IMR-90 (cell line): Measurements from ENCODE around the gene PRKCE.

Source experiments
- BHLHE40 ChIP-seq: fragments of 150-350 bp; IDR thresholded peaks from 2 replicates; pipeline ENCODE4 v1.6.1; 2016; ENCODE audit warnings: mild to moderate bottlenecking, low read depth, low read length
- CEBPB ChIP-seq: IDR thresholded peaks from 2 replicates; pipeline ENCODE4 v1.6.1; 2012; ENCODE audit warnings: low read depth, low read length, improper control_type of control experiment
- CHD1 ChIP-seq: IDR thresholded peaks from 2 replicates; pipeline ENCODE4 v1.6.1; 2012; ENCODE audit warnings: low read depth, low read length, improper control_type of control experiment
- MAFK ChIP-seq: IDR thresholded peaks from 2 replicates; pipeline ENCODE4 v1.6.1; 2012; ENCODE audit warnings: low read depth, low read length, improper control_type of control experiment
- MXI1 ChIP-seq: IDR thresholded peaks from 2 replicates; pipeline ENCODE4 v1.6.1; 2012; ENCODE audit warnings: low read depth, mild to moderate bottlenecking, low read length, moderate library complexity, borderline replicate concordance
- POLR2A ChIP-seq: IDR thresholded peaks from 2 replicates; pipeline ENCODE4 v1.6.1; 2012; ENCODE audit warnings: mild to moderate bottlenecking, low read depth, low read length
- RAD21 ChIP-seq: IDR thresholded peaks from 2 replicates; pipeline ENCODE4 v1.6.1; 2012; ENCODE audit warnings: low read length, improper control_type of control experiment
- RCOR1 ChIP-seq: IDR thresholded peaks from 2 replicates; pipeline ENCODE4 v1.6.1; 2012; ENCODE audit warnings: mild to moderate bottlenecking, low read length, improper control_type of control experiment; ENCODE audit not compliant: insufficient replicate concordance
- RFX5 ChIP-seq: IDR thresholded peaks from 2 replicates; pipeline ENCODE4 v1.8.0; 2012; ENCODE audit warnings: low read depth, mild to moderate bottlenecking, low read length, moderate library complexity
- SMC3 ChIP-seq: fragments of 150-350 bp; IDR thresholded peaks from 2 replicates; pipeline ENCODE4 v1.6.1; 2016; ENCODE audit warnings: low read depth, mild to moderate bottlenecking, antibody characterized with exemption, low read length, moderate library complexity
- TF ChIP-seq, protein P1 (sequence below): conservative IDR thresholded peaks from 2 replicates; pipeline ENCODE4 v1.5.1; 2012; ENCODE audit warnings: mild to moderate bottlenecking, low read depth, low read length, improper control_type of control experiment
- TF ChIP-seq, protein P2 (sequence below): fragments of 150-350 bp; IDR thresholded peaks from 2 replicates; pipeline ENCODE4 v1.6.1; 2017; ENCODE audit warnings: mild to moderate bottlenecking, antibody characterized with exemption, low read length, low read depth

DNA sequence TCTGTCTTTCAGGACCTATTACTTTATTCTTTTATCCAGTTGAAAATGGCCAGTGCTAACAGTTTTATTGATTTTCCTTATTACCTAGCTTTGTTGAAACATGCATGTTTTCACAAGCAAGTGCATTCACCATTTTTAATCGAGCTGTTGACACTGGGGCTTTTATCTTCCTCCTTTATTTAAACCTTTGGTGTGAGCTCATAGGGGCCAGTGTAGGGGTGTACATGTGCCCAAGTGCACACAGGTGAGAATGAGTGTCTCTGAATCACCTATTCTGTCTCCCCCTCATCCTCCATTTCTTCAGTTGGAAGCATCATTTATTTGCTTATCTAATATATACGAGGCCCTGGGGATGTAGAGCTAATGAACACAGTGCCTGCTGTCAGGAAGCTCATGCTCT, 199.1 kb downstream of the PRKCE start:
- TF ChIP-seq POLR2A (no peak), CHD1 (no peak), RCOR1 (no peak), BHLHE40 (no peak), CEBPB (no peak), MAFK (no peak), RFX5 (no peak), SMC3 (no peak), MXI1 (no peak), RAD21 (no peak)
- TF ChIP-seq, protein P1, sequence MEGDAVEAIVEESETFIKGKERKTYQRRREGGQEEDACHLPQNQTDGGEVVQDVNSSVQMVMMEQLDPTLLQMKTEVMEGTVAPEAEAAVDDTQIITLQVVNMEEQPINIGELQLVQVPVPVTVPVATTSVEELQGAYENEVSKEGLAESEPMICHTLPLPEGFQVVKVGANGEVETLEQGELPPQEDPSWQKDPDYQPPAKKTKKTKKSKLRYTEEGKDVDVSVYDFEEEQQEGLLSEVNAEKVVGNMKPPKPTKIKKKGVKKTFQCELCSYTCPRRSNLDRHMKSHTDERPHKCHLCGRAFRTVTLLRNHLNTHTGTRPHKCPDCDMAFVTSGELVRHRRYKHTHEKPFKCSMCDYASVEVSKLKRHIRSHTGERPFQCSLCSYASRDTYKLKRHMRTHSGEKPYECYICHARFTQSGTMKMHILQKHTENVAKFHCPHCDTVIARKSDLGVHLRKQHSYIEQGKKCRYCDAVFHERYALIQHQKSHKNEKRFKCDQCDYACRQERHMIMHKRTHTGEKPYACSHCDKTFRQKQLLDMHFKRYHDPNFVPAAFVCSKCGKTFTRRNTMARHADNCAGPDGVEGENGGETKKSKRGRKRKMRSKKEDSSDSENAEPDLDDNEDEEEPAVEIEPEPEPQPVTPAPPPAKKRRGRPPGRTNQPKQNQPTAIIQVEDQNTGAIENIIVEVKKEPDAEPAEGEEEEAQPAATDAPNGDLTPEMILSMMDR: no peak
- TF ChIP-seq, protein P2, sequence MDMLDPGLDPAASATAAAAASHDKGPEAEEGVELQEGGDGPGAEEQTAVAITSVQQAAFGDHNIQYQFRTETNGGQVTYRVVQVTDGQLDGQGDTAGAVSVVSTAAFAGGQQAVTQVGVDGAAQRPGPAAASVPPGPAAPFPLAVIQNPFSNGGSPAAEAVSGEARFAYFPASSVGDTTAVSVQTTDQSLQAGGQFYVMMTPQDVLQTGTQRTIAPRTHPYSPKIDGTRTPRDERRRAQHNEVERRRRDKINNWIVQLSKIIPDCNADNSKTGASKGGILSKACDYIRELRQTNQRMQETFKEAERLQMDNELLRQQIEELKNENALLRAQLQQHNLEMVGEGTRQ: no peak
